ENCODE results near the gene IL22RA2. TPM values are rescaled to one million over a fixed set of nuclear protein-coding genes. Genes with fewer than 3 reads are reported as not detected.

Gene IL22RA2
- total and polyA plus RNA-seq, 7 donors = not detected

- no peaks in the 10 kb centered on the region for H3K4me1 ChIP-seq
- intact Hi-C loops (cut with DNase I) = no loop called here
Observed at GRCh38 chr6:137192821-137193220, 19.4 kb upstream of the IL22RA2 start.

GRCh38 chr6:137191670-137192069 is 18.2 kb upstream of the IL22RA2 start:
- WGBS, 3 donors = 10 to 21% (median 15%) methylated on average over 1 of the region's 1 CpG
- Histone ChIP-seq H3K27me3 (ENCODE audit: insufficient read depth in 3 of 3, low read length in 2 of 3) (no peaks in the 10 kb centered on the region), H3K27ac (no peak overlapping the region), H3K4me1 (no peaks in the 10 kb centered on the region), H3K36me3 (ENCODE audit: insufficient read depth in 1 of 2, low read depth in 1 of 2) (no peaks in the 10 kb centered on the region), H3K4me3 (no peak overlapping the region), H3K9me3 (peaks cover 5% of the 10 kb centered on the region)
- no peak for TF ChIP-seq CTCF (IDR thresholded peaks at IDR 0.05)
- no peak for ATAC-seq
- DNase-seq = no peak
- intact Hi-C loops (cut with DNase I) = no loop called here

More at GRCh38 chr6:137192821-137193220, 19.4 kb upstream of the IL22RA2 start:
- H3K36me3 ChIP-seq (ENCODE audit: insufficient read depth in 1 of 2, low read depth in 1 of 2) = peaks cover 0 to 9% of the 10 kb centered on the region in 2 donors
- no peak overlapping the region for H3K4me3 ChIP-seq
- DNase-seq (no peak), ATAC-seq (no peak)
- H3K9me3 ChIP-seq = peaks cover 5% of the 10 kb centered on the region
- 83 to 87% (median 86%) methylated on average over 4 of the region's 4 CpGs for WGBS, 3 donors
- H3K27ac ChIP-seq = no peak overlapping the region
- no peak for TF ChIP-seq CTCF (IDR thresholded peaks at IDR 0.05)
- H3K27me3 ChIP-seq (ENCODE audit: insufficient read depth in 3 of 3, low read length in 2 of 3) = no peaks in the 10 kb centered on the region

- DNase-seq = no peak
- Histone ChIP-seq H3K36me3 (ENCODE audit: insufficient read depth in 1 of 2, low read depth in 1 of 2) (no peaks in the 10 kb centered on the region), H3K27me3 (ENCODE audit: insufficient read depth in 3 of 3, low read length in 2 of 3) (no peaks in the 10 kb centered on the region), H3K4me3 (no peak overlapping the region), H3K4me1 (no peaks in the 10 kb centered on the region), H3K27ac (no peak overlapping the region), H3K9me3 (peaks cover 5% of the 10 kb centered on the region)
- intact Hi-C loops (cut with DNase I) = no loop called here
- no peak for TF ChIP-seq CTCF (IDR thresholded peaks at IDR 0.05)
- no peak for ATAC-seq
- WGBS, 3 donors = 71 to 76% (median 73%) methylated on average over 3 of the region's 3 CpGs
Observed at GRCh38 chr6:137191236-137191635, 17.8 kb upstream of the IL22RA2 start.

GRCh38 chr6:137190583-137191094 is 17.2 kb upstream of the IL22RA2 start:
- DNase-seq (no peak), ATAC-seq (no peak)
- H3K27ac ChIP-seq = no peak overlapping the region
- no peak overlapping the region for H3K4me3 ChIP-seq
- intact Hi-C loops (cut with DNase I) = no loop called here
- peaks cover 5% of the 10 kb centered on the region for H3K9me3 ChIP-seq
- no peaks in the 10 kb centered on the region for H3K27me3 ChIP-seq (ENCODE audit: insufficient read depth in 3 of 3, low read length in 2 of 3)
- no peaks in the 10 kb centered on the region for H3K36me3 ChIP-seq (ENCODE audit: insufficient read depth in 1 of 2, low read depth in 1 of 2)
- no peaks in the 10 kb centered on the region for H3K4me1 ChIP-seq
- no peak for TF ChIP-seq CTCF (IDR thresholded peaks at IDR 0.05)
- WGBS, 3 donors = 82 to 85% (median 84%) methylated on average over 5 of the region's 5 CpGs

- Histone ChIP-seq H3K36me3 (ENCODE audit: insufficient read depth in 1 of 2, low read depth in 1 of 2) (no peaks in the 10 kb centered on the region), H3K27ac (no peak overlapping the region), H3K4me1 (no peaks in the 10 kb centered on the region), H3K27me3 (ENCODE audit: insufficient read depth in 3 of 3, low read length in 2 of 3) (no peaks in the 10 kb centered on the region), H3K9me3 (peaks cover 19% of the 10 kb centered on the region), H3K4me3 (no peak overlapping the region)
- intact Hi-C loops (cut with DNase I) = no loop called here
- ATAC-seq (no peak), DNase-seq (no peak)
- 88 to 94% (median 94%) methylated on average over 5 of the region's 5 CpGs for WGBS, 3 donors
- TF ChIP-seq CTCF (IDR thresholded peaks at IDR 0.05) = no peak
Observed at GRCh38 chr6:137188855-137189254, 15.4 kb upstream of the IL22RA2 start.

Data from psoas muscle (tissue), 8 donors.